Activated B cell treated with CpG ODN at 0.5 μM for 24 hours (primary cell): ENCODE data around the gene TMEFF2. TPM values are rescaled to one million over a fixed set of nuclear protein-coding genes. Genes with fewer than 3 reads are reported as not detected.

Experiments
- ATAC-seq: fragments of 200-7000 bp; cut with Tn5 transposase; one replicate; pipeline ENCODE4 v1.10.0; 2021; ENCODE audit warnings: low read depth, mild to moderate bottlenecking, moderate library complexity
- CTCF ChIA-PET: fragments of 350-600 bp; sonication (Branson Sonifier 250); formaldehyde crosslinking; loops from one replicate; lab custom pipeline; 2021; ENCODE audit warnings: antibody characterized with exemption; lab: Charles Lee
- POLR2A ChIA-PET: fragments of 350-600 bp; sonication (Branson Sonifier 250); formaldehyde crosslinking; loops from one replicate; lab custom pipeline; 2021; ENCODE audit warnings: antibody characterized with exemption; lab: Charles Lee
- DNase-seq: peaks from one replicate; pipeline ENCODE4 v3.0.0; 2022
- H3K27ac Mint-ChIP-seq: one replicate; pipeline ENCODE4 v1.8.0; 2020; ENCODE audit warnings: mixed read lengths
- H3K27me3 Mint-ChIP-seq: one replicate; pipeline ENCODE4 v1.8.0; 2021; ENCODE audit warnings: mixed read lengths
- H3K36me3 Mint-ChIP-seq: one replicate; pipeline ENCODE4 v1.8.0; 2021; ENCODE audit warnings: low read depth, mixed read lengths
- H3K4me1 Mint-ChIP-seq: one replicate; pipeline ENCODE4 v1.8.0; 2021; ENCODE audit warnings: mixed read lengths
- H3K4me3 Mint-ChIP-seq: one replicate; pipeline ENCODE4 v1.8.0; 2020; ENCODE audit warnings: mild to moderate bottlenecking, mixed read lengths
- H3K9me3 Mint-ChIP-seq: one replicate; pipeline ENCODE4 v1.8.0; 2020; ENCODE audit warnings: mixed read lengths
- intact Hi-C: fragments of 100-400 bp; cut with micrococcal nuclease; formaldehyde crosslinking; loops from one replicate; pipeline ENCODE4 v1.15.1; 2024
- total RNA-seq: library from RNA; stranded (reverse); gene quantifications from 2 replicates; pipeline ENCODE4 v1.2.3, GENCODE V29; 2022
- TF ChIP-seq, protein P1 (sequence below): fragments of 200-600 bp; IDR thresholded peaks from one replicate; pipeline ENCODE4 v1.8.0; 2022; ENCODE audit warnings: antibody characterized with exemption, mild to moderate bottlenecking

TMEFF2 gene
- total RNA-seq, 1 donor from 2014 or later, result not detected

DNA sequence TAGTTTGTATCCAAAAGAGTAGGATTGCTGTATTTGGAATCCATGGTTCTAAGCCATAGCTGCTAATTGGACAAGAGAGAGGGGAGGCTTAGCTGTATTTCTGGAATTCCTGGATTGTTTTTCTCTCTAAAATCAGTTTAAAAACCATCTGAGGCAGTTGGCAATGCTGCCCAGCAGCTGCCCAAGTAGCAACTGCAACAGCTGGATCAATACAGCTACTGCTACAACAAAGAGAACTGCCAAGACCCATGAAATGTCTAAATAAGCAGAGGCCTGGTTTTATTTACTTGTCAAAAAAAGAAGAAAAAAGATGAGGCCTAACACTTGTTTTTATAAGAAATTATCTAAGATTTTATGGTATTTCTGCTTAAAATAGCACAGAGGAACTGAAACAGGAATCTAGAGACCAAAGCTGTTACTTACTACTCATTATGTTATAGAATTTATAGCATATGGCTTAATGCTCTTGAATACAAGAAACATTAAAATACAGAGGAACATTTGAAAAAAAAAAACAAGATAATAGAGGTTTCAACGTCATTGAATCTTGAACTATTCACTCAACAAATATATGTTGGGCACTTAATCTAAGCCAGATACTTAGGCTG, 39.1 kb downstream of the TMEFF2 start:
- no peak for DNase-seq
- no peaks in the 10 kb centered on the region for H3K27me3 Mint-ChIP-seq
- no peak overlapping the region for H3K27ac Mint-ChIP-seq

DNA sequence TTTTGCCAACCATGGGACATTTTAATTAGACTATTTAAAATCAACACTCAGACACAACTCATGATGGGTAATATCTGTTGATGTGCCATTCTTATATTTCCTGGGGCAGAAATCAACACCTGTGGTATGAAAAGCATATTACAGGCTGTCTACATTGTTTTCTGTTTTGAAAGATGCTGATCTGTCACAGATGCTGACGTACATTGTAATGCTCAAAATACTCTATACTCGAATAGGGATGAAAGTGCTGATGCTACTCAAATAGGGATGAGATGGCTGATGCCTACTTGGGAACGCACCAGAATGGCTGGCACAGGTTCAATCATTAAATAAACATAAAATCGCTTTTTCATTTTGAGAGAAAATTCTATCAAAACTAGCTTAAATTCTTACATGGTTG, 41.2 kb downstream of the TMEFF2 start:
- Mint-ChIP-seq H3K4me3 (no peak overlapping the region), H3K36me3 (no peaks in the 10 kb centered on the region), H3K4me1 (peaks cover 11% of the 10 kb centered on the region), H3K27me3 (no peaks in the 10 kb centered on the region), H3K27ac (no peak overlapping the region), H3K9me3 (no peaks in the 10 kb centered on the region)
- ChIA-PET POLR2A (no interaction called here), CTCF (interaction anchor here (1.8 kb wide), 1 partner anchor 9 kb away, joined by 6 read pairs; no protein-coding TSS in a partner anchor)
- intact Hi-C loops, result no loop called here
- ATAC-seq (no peak), DNase-seq (no peak)
- TF ChIP-seq, protein P1, sequence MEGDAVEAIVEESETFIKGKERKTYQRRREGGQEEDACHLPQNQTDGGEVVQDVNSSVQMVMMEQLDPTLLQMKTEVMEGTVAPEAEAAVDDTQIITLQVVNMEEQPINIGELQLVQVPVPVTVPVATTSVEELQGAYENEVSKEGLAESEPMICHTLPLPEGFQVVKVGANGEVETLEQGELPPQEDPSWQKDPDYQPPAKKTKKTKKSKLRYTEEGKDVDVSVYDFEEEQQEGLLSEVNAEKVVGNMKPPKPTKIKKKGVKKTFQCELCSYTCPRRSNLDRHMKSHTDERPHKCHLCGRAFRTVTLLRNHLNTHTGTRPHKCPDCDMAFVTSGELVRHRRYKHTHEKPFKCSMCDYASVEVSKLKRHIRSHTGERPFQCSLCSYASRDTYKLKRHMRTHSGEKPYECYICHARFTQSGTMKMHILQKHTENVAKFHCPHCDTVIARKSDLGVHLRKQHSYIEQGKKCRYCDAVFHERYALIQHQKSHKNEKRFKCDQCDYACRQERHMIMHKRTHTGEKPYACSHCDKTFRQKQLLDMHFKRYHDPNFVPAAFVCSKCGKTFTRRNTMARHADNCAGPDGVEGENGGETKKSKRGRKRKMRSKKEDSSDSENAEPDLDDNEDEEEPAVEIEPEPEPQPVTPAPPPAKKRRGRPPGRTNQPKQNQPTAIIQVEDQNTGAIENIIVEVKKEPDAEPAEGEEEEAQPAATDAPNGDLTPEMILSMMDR, result no peak

More for the DNA sequence above, 39.1 kb downstream of the TMEFF2 start:
- Mint-ChIP-seq H3K4me3 (no peak overlapping the region), H3K36me3 (no peaks in the 10 kb centered on the region), H3K9me3 (no peaks in the 10 kb centered on the region), H3K4me1 (peaks cover 11% of the 10 kb centered on the region)
- CTCF ChIA-PET, result interaction anchor here (1.6 kb wide), 1 partner anchor 601 kb away, joined by 4 read pairs; no protein-coding TSS in a partner anchor
- ATAC-seq, result no peak
- TF ChIP-seq, protein P1, result no peak
- POLR2A ChIA-PET, result no interaction called here
- intact Hi-C loops, result no loop called here

DNA sequence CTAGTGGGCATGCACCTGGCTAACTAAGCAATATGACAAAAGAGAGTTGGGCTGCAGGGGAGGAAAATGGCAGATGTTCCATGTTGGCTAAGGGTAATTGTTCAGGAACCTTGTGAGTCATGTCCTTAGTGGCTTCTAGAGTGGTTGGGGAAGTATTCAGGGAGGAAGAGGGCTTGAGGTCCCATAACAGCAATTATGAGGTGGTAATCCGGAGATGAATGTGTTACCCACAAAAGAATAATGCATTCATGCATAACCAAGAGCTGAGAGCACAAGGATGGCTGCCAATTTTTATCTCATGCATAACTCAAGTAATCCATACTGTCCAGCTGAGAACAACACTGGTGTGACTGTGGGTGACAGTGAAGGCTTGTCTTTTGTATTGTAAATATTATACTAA, 42.9 kb downstream of the TMEFF2 start:
- Mint-ChIP-seq H3K4me1 (peaks cover 11% of the 10 kb centered on the region), H3K4me3 (no peak overlapping the region), H3K27ac (no peak overlapping the region), H3K9me3 (no peaks in the 10 kb centered on the region), H3K36me3 (no peaks in the 10 kb centered on the region), H3K27me3 (no peaks in the 10 kb centered on the region)
- DNase-seq (no peak), ATAC-seq (no peak)
- TF ChIP-seq, protein P1, result no peak
- CTCF ChIA-PET, result no interaction called here
- POLR2A ChIA-PET, result no interaction called here
- intact Hi-C loops, result no loop called here

DNA sequence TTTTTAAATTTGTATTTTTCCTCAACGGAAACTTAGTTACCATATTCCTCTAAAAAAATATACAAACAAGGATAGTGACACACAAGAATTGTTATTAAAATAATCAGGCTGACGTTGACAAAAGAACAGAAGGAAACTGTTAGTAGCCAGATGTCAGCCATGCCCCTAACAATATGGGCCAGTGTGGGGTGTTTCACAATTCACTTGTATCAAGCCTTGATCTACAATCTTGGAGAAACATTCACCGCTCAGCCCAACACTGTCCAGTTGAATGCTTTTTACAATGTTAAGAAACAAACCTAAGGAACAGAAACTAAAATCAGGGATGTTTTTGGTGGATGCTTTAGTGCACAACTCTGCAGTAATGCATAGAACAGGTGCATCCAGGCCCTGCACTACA, 44.6 kb downstream of the TMEFF2 start:
- Mint-ChIP-seq H3K27ac (no peak overlapping the region), H3K27me3 (no peaks in the 10 kb centered on the region), H3K9me3 (no peaks in the 10 kb centered on the region), H3K36me3 (no peaks in the 10 kb centered on the region), H3K4me1 (peaks cover 1% of the 10 kb centered on the region), H3K4me3 (no peak overlapping the region)
- TF ChIP-seq, protein P1, result no peak
- DNase-seq, result no peak
- POLR2A ChIA-PET, result no interaction called here
- intact Hi-C loops, result no loop called here
- CTCF ChIA-PET, result no interaction called here
- no peak for ATAC-seq

DNA sequence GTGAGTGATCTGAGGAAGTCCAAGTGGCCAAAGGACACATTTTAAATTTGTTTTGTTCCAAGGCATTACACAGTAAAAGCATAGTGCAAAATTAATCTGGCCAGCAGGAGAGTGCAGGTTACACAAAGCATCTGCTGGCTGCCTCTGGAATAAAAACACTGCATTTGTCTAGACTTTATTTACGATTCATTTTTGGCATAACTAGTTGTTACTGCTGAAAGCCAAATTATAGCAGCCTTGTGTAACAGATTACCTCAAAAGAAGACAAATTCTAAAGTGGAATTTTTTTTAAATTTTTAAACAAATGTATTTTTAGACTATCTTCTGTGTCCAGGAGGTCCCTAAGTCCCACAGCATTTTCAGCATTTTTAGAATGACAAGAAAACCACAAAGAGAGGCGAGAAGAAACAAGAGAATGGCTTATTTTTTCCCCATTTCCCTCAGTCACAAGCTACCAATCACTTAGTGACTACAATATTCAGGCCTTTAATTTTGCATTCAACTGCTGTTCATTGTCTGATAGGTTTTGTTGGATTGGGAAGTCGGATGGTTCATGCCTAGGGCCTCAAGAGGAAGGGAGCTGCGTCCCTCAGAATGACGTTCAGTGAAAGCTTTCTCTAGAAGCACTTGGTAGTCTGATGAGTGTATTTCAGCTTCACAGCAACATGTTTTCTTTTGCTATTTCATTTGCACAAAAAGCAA, 46.0 kb downstream of the TMEFF2 start:
- ATAC-seq, result no peak

More for the DNA sequence above, 46.0 kb downstream of the TMEFF2 start:
- Mint-ChIP-seq H3K27me3 (no peaks in the 10 kb centered on the region), H3K36me3 (no peaks in the 10 kb centered on the region), H3K9me3 (no peaks in the 10 kb centered on the region), H3K27ac (no peak overlapping the region), H3K4me3 (no peak overlapping the region), H3K4me1 (no peaks in the 10 kb centered on the region)
- TF ChIP-seq, protein P1, result no peak
- no peak for DNase-seq
- ChIA-PET POLR2A (no interaction called here), CTCF (no interaction called here)
- intact Hi-C loops, result no loop called here
